ENCODE results near the gene BABAM1. TPM values are rescaled to one million over a fixed set of nuclear protein-coding genes. Genes with fewer than 3 reads are reported as not detected.

BABAM1 gene
- total RNA-seq, 1 donor from 2014 or later, result 64.7 TPM

- Histone ChIP-seq H3K4me3 (ENCODE audit: low read length in 3 of 3) (peak overlapping the region; percentile 3 to 70 (median 63)), H3K4me1 (ENCODE audit: control insufficient read depth in 3 of 3, insufficient read depth in 3 of 3, low read length in 3 of 3) (peaks cover 11 to 19% (median 15%) of the 10 kb centered on the region in 3 donors), H3K27ac (ENCODE audit: low read depth, low read length) (peak overlapping the region; percentile 36), H3K9ac (ENCODE audit: low read depth in 1 of 3, low read length in 3 of 3) (peak overlapping the region; percentile 20 to 71 (median 64)), H3K36me3 (ENCODE audit: control insufficient read depth in 3 of 3, insufficient read depth in 3 of 3, low read length in 3 of 3) (peaks cover 7 to 25% (median 16%) of the 10 kb centered on the region in 3 donors), H3K9me3 (ENCODE audit: control insufficient read depth in 3 of 3, low read length in 3 of 3) (no peaks in the 10 kb centered on the region), H3K27me3 (ENCODE audit: control insufficient read depth in 3 of 3, insufficient read depth in 3 of 3, low read length in 3 of 3) (no peaks in the 10 kb centered on the region)
These were observed 31.8 kb upstream of the BABAM1 start for GRCh38 chr19:17235300-17235970.

GRCh38 chr19:17235971-17236777 is 31.1 kb upstream of the BABAM1 start:
- Histone ChIP-seq H3K9ac (ENCODE audit: low read depth in 1 of 3, low read length in 3 of 3) (peak overlapping the region in 1 of 3 donors; percentile 71), H3K36me3 (ENCODE audit: control insufficient read depth in 3 of 3, insufficient read depth in 3 of 3, low read length in 3 of 3) (peaks cover 9 to 23% (median 17%) of the 10 kb centered on the region in 3 donors), H3K27me3 (ENCODE audit: control insufficient read depth in 3 of 3, insufficient read depth in 3 of 3, low read length in 3 of 3) (no peaks in the 10 kb centered on the region), H3K9me3 (ENCODE audit: control insufficient read depth in 3 of 3, low read length in 3 of 3) (no peaks in the 10 kb centered on the region), H3K4me3 (ENCODE audit: low read length in 3 of 3) (peak overlapping the region in 2 of 3 donors; percentile 63 to 70), H3K27ac (ENCODE audit: low read depth, low read length) (no peak overlapping the region), H3K4me1 (ENCODE audit: control insufficient read depth in 3 of 3, insufficient read depth in 3 of 3, low read length in 3 of 3) (peaks cover 13 to 21% (median 18%) of the 10 kb centered on the region in 3 donors)

- no peaks in the 10 kb centered on the region for H3K27me3 ChIP-seq (ENCODE audit: control insufficient read depth in 3 of 3, insufficient read depth in 3 of 3, low read length in 3 of 3)
- no peaks in the 10 kb centered on the region for H3K9me3 ChIP-seq (ENCODE audit: control insufficient read depth in 3 of 3, low read length in 3 of 3)
- H3K4me3 ChIP-seq (ENCODE audit: low read length in 3 of 3), result no peak overlapping the region
- H3K27ac ChIP-seq (ENCODE audit: low read depth, low read length), result no peak overlapping the region
- H3K4me1 ChIP-seq (ENCODE audit: control insufficient read depth in 3 of 3, insufficient read depth in 3 of 3, low read length in 3 of 3), result peaks cover 19 to 25% (median 23%) of the 10 kb centered on the region in 3 donors
- H3K9ac ChIP-seq (ENCODE audit: low read depth in 1 of 3, low read length in 3 of 3), result no peak overlapping the region
- peaks cover 9 to 19% (median 13%) of the 10 kb centered on the region in 3 donors for H3K36me3 ChIP-seq (ENCODE audit: control insufficient read depth in 3 of 3, insufficient read depth in 3 of 3, low read length in 3 of 3)
These were observed 30.3 kb upstream of the BABAM1 start for GRCh38 chr19:17236811-17237543.

- Histone ChIP-seq H3K27ac (ENCODE audit: low read depth, low read length) (no peak overlapping the region), H3K9ac (ENCODE audit: low read depth in 1 of 3, low read length in 3 of 3) (no peak overlapping the region), H3K4me1 (ENCODE audit: control insufficient read depth in 3 of 3, insufficient read depth in 3 of 3, low read length in 3 of 3) (peaks cover 24 to 33% (median 33%) of the 10 kb centered on the region in 3 donors), H3K9me3 (ENCODE audit: control insufficient read depth in 3 of 3, low read length in 3 of 3) (no peaks in the 10 kb centered on the region), H3K27me3 (ENCODE audit: control insufficient read depth in 3 of 3, insufficient read depth in 3 of 3, low read length in 3 of 3) (no peaks in the 10 kb centered on the region), H3K36me3 (ENCODE audit: control insufficient read depth in 3 of 3, insufficient read depth in 3 of 3, low read length in 3 of 3) (peaks cover 9 to 13% (median 11%) of the 10 kb centered on the region in 3 donors), H3K4me3 (ENCODE audit: low read length in 3 of 3) (no peak overlapping the region)
These were observed 29.2 kb upstream of the BABAM1 start for GRCh38 chr19:17237747-17238706.

- Histone ChIP-seq H3K4me1 (ENCODE audit: control insufficient read depth in 3 of 3, insufficient read depth in 3 of 3, low read length in 3 of 3) (peaks cover 29 to 44% (median 37%) of the 10 kb centered on the region in 3 donors), H3K9me3 (ENCODE audit: control insufficient read depth in 3 of 3, low read length in 3 of 3) (no peaks in the 10 kb centered on the region), H3K9ac (ENCODE audit: low read depth in 1 of 3, low read length in 3 of 3) (peak overlapping the region in 1 of 3 donors; percentile 8), H3K4me3 (ENCODE audit: low read length in 3 of 3) (no peak overlapping the region), H3K36me3 (ENCODE audit: control insufficient read depth in 3 of 3, insufficient read depth in 3 of 3, low read length in 3 of 3) (peaks cover 6 to 13% (median 6%) of the 10 kb centered on the region in 3 donors), H3K27ac (ENCODE audit: low read depth, low read length) (no peak overlapping the region), H3K27me3 (ENCODE audit: control insufficient read depth in 3 of 3, insufficient read depth in 3 of 3, low read length in 3 of 3) (no peaks in the 10 kb centered on the region)
These were observed 27.0 kb upstream of the BABAM1 start for GRCh38 chr19:17240062-17240752.

- no peaks in the 10 kb centered on the region for H3K27me3 ChIP-seq (ENCODE audit: control insufficient read depth in 3 of 3, insufficient read depth in 3 of 3, low read length in 3 of 3)
- H3K9me3 ChIP-seq (ENCODE audit: control insufficient read depth in 3 of 3, low read length in 3 of 3), result no peaks in the 10 kb centered on the region
- H3K9ac ChIP-seq (ENCODE audit: low read depth in 1 of 3, low read length in 3 of 3), result no peak overlapping the region
- H3K36me3 ChIP-seq (ENCODE audit: control insufficient read depth in 3 of 3, insufficient read depth in 3 of 3, low read length in 3 of 3), result peaks cover 6 to 13% (median 6%) of the 10 kb centered on the region in 3 donors
- no peak overlapping the region for H3K4me3 ChIP-seq (ENCODE audit: low read length in 3 of 3)
- peaks cover 25 to 41% (median 34%) of the 10 kb centered on the region in 3 donors for H3K4me1 ChIP-seq (ENCODE audit: control insufficient read depth in 3 of 3, insufficient read depth in 3 of 3, low read length in 3 of 3)
- H3K27ac ChIP-seq (ENCODE audit: low read depth, low read length), result no peak overlapping the region
These were observed 26.3 kb upstream of the BABAM1 start for GRCh38 chr19:17240826-17241399.

- peaks cover 21 to 47% (median 37%) of the 10 kb centered on the region in 3 donors for H3K4me1 ChIP-seq (ENCODE audit: control insufficient read depth in 3 of 3, insufficient read depth in 3 of 3, low read length in 3 of 3)
- H3K27me3 ChIP-seq (ENCODE audit: control insufficient read depth in 3 of 3, insufficient read depth in 3 of 3, low read length in 3 of 3), result no peaks in the 10 kb centered on the region
- H3K9ac ChIP-seq (ENCODE audit: low read depth in 1 of 3, low read length in 3 of 3), result peak overlapping the region in 1 of 3 donors; percentile 87
- peak overlapping the region; percentile 81 for H3K27ac ChIP-seq (ENCODE audit: low read depth, low read length)
- peak overlapping the region in 1 of 3 donors; percentile 13 for H3K4me3 ChIP-seq (ENCODE audit: low read length in 3 of 3)
- H3K36me3 ChIP-seq (ENCODE audit: control insufficient read depth in 3 of 3, insufficient read depth in 3 of 3, low read length in 3 of 3), result peaks cover 6 to 12% (median 6%) of the 10 kb centered on the region in 3 donors
- no peaks in the 10 kb centered on the region for H3K9me3 ChIP-seq (ENCODE audit: control insufficient read depth in 3 of 3, low read length in 3 of 3)
These were observed 24.6 kb upstream of the BABAM1 start for GRCh38 chr19:17242431-17243208.

- Histone ChIP-seq H3K27me3 (ENCODE audit: control insufficient read depth in 3 of 3, insufficient read depth in 3 of 3, low read length in 3 of 3) (no peaks in the 10 kb centered on the region), H3K27ac (ENCODE audit: low read depth, low read length) (peak overlapping the region; percentile 81), H3K36me3 (ENCODE audit: control insufficient read depth in 3 of 3, insufficient read depth in 3 of 3, low read length in 3 of 3) (peaks cover 2 to 7% (median 6%) of the 10 kb centered on the region in 3 donors), H3K9me3 (ENCODE audit: control insufficient read depth in 3 of 3, low read length in 3 of 3) (no peaks in the 10 kb centered on the region), H3K9ac (ENCODE audit: low read depth in 1 of 3, low read length in 3 of 3) (peak overlapping the region; percentile 85 to 87 (median 86)), H3K4me3 (ENCODE audit: low read length in 3 of 3) (peak overlapping the region; percentile 84 to 96 (median 91)), H3K4me1 (ENCODE audit: control insufficient read depth in 3 of 3, insufficient read depth in 3 of 3, low read length in 3 of 3) (peaks cover 21 to 50% (median 41%) of the 10 kb centered on the region in 3 donors)
These were observed 23.9 kb upstream of the BABAM1 start for GRCh38 chr19:17243211-17243829.
